ENCODE measurements around the gene CFAP58. TPM values are rescaled to one million over a fixed set of nuclear protein-coding genes. Genes with fewer than 3 reads are reported as not detected.

The CFAP58 gene
- total RNA-seq, 4 donors from 2014 or later = 0.29 to 2.2 (median 1.3) TPM

GRCh38 chr10:104485632-104486031, 132.0 kb downstream of the CFAP58 start:
- Histone ChIP-seq H3K9me3 (no peaks in the 10 kb centered on the region), H3K36me3 (no peaks in the 10 kb centered on the region), H3K4me3 (no peak overlapping the region), H3K27me3 (no peaks in the 10 kb centered on the region), H3K4me1 (no peaks in the 10 kb centered on the region), H3K27ac (no peak overlapping the region)
- DNase-seq = no peak
- intact Hi-C loops (cut with DNase I; ENCODE audit: low total_unique reads) = no loop called here
- TF ChIP-seq CTCF (IDR thresholded peaks at IDR 0.05) = no peak
- no peak for TF ChIP-seq POLR2A (IDR thresholded peaks at IDR 0.05)

- intact Hi-C loops (cut with DNase I; ENCODE audit: low total_unique reads) = no loop called here
- TF ChIP-seq CTCF (IDR thresholded peaks at IDR 0.05) (no peak), POLR2A (IDR thresholded peaks at IDR 0.05) (no peak)
- Histone ChIP-seq H3K36me3 (no peaks in the 10 kb centered on the region), H3K4me3 (no peak overlapping the region), H3K27ac (no peak overlapping the region), H3K9me3 (no peaks in the 10 kb centered on the region), H3K27me3 (no peaks in the 10 kb centered on the region), H3K4me1 (no peaks in the 10 kb centered on the region)
- DNase-seq = no peak
These were observed 133.2 kb downstream of the CFAP58 start for GRCh38 chr10:104486803-104487202.

DNA sequence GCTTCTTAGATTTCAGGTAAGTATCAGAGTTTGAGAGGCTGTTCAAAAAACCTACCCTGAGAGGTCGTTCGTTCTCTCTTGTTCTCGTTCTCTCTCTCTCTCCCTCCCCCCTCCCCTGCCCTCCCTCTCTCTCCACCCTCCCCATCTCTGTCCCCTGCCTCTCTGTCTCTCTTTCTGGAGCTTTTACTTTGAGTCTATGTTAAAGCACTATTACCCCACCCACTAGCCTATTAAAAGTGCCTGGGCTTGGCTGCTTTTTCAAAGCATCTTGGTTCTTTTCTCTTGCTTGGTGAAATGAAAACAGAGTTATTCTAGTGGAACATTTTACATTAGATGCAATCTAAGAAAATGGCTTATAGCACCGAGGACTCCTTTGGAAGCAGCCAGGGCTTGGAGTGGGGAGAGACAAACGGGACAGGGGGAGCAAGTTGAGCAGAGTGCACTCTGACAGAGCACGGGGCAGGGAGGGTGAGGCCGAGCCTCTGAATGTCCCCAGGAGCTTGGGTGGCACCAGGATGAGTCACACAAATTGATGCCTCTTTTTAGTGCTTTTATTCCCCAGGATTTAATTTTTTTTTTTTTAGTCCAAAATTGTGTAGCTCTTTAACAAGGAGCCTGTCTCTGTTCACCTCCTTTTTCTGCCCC, 134.3 kb downstream of the CFAP58 start:
- no peaks in the 10 kb centered on the region for H3K27me3 ChIP-seq
- no peak overlapping the region for H3K4me3 ChIP-seq
- H3K27ac ChIP-seq = no peak overlapping the region
- H3K4me1 ChIP-seq = peaks cover 0 to 3% of the 10 kb centered on the region in 2 donors
- no peaks in the 10 kb centered on the region for H3K36me3 ChIP-seq
- intact Hi-C loops (cut with DNase I; ENCODE audit: low total_unique reads) = no loop called here
- DNase-seq = no peak
- no peaks in the 10 kb centered on the region for H3K9me3 ChIP-seq
- no peak for TF ChIP-seq POLR2A (IDR thresholded peaks at IDR 0.05)
- no peak for TF ChIP-seq CTCF (IDR thresholded peaks at IDR 0.05)

DNA sequence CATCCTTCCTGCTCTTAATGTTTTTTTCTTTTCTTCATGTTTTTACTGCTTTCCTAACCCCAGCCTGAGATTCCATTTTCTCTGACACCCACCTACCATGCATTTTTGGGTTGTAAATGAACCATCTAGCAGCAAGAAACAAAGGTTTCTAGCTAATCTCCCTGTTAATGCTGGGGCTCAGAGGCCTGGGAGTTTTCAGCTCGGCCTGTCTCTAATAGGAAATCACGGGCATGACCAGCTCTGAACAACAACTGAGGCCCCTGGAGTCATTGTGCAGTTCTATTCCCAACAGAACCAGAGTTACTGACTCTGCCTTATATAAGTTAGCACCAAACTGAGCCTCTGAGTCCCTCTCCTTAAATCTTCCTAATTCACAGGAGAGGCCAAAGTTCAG, 134.8 kb downstream of the CFAP58 start:
- no peaks in the 10 kb centered on the region for H3K36me3 ChIP-seq
- H3K4me3 ChIP-seq = no peak overlapping the region
- no peaks in the 10 kb centered on the region for H3K27me3 ChIP-seq
- TF ChIP-seq POLR2A (IDR thresholded peaks at IDR 0.05) (no peak), CTCF (IDR thresholded peaks at IDR 0.05) (no peak)
- no peak overlapping the region for H3K27ac ChIP-seq
- no peak for DNase-seq
- intact Hi-C loops (cut with DNase I; ENCODE audit: low total_unique reads) = no loop called here
- peaks cover 0 to 6% of the 10 kb centered on the region in 2 donors for H3K4me1 ChIP-seq
- H3K9me3 ChIP-seq = no peaks in the 10 kb centered on the region

DNA sequence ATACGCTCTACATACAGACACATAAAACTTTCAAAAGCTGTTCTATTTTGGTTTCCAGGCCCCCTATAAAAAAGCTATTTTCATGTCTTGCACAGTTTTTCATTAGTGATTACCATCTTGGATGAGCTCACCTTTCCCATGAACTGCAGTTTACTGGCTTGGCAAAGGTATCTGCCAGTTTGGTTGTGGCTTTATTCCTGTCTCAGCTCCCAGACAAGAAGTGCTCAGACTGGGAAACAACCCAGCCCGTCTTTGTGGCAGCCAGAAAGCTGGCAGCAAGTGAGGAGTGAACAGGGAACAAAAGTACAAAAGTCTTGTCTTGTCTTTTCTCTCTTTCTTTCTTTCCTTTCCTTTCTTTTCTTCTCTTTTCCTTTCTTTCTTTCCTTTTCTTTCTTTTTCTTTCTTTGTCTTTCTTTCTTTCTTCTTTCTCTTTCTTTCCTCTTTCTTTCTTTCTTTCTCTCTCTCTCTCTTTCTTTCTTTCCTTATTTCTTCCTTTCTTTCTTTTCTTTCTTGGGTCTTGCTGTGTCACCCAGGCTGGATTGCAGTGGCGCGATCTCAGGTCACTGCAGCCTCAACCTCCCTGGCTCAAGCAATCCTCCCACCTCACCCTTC, 138.8 kb downstream of the CFAP58 start:
- no peak overlapping the region for H3K4me3 ChIP-seq
- no peaks in the 10 kb centered on the region for H3K36me3 ChIP-seq
- intact Hi-C loops (cut with DNase I; ENCODE audit: low total_unique reads) = no loop called here
- TF ChIP-seq CTCF (IDR thresholded peaks at IDR 0.05) (no peak), POLR2A (IDR thresholded peaks at IDR 0.05) (no peak)
- H3K27ac ChIP-seq = no peak overlapping the region
- H3K27me3 ChIP-seq = no peaks in the 10 kb centered on the region
- peak; percentile 23 to 25 for DNase-seq
- H3K4me1 ChIP-seq = peaks cover 0 to 6% of the 10 kb centered on the region in 2 donors
- H3K9me3 ChIP-seq = no peaks in the 10 kb centered on the region

All from uterus (tissue), 4 donors.